Activated CD4-positive, alpha-beta T cell treated with anti-CD3 and anti-CD28 coated beads, Interleukin-2, Interleukin-6, amounts not matched to agents 100 ng/mL and 50 ng/mL, durations not matched to agents 16 hours and 8 hours (primary cell): Measurements from ENCODE around the gene SRGAP3.

Source experiments
- DNase-seq: peaks from one replicate; pipeline ENCODE4 v3.0.0-alpha.2; 2020

The SRGAP3 gene

DNA sequence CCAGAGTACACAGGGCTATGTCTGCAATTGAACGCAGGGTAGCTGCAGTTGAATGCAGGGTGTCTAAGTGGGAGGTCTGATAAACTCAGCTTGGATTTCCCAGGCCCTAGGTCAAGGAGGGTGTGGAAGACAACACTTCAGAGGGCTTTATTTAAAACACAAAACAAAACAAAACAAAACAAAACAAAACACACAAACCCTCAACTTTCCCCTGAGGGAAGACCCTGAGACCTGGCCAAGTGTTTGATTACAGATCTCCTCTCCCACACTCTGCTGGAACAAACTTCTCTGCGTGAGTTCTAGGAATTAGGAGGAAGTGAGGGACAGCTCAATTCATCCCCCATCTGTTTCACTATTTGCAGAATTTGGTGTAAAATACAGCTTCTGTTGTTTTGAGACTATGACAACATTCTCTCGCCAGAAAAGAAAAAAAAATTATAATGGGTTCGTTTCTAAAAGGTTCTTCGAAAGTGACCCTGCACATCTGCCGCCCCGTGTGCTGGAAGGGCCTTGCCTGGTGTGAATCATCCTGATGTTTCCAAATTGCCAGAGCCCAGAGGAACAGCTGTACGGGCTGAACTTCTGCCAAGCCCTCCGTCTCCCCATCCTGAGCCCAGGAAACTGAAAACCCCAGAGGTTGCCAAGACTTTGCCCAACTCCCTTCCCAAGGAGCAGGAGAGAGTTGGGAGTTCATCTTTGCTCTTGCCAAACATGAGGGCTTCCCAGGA lies 212.9 kb downstream of the SRGAP3 start:
- DNase-seq = no peak

- no peak for DNase-seq
These were observed 213.5 kb downstream of the SRGAP3 start for GRCh38 chr3:9035961-9036360.

DNA sequence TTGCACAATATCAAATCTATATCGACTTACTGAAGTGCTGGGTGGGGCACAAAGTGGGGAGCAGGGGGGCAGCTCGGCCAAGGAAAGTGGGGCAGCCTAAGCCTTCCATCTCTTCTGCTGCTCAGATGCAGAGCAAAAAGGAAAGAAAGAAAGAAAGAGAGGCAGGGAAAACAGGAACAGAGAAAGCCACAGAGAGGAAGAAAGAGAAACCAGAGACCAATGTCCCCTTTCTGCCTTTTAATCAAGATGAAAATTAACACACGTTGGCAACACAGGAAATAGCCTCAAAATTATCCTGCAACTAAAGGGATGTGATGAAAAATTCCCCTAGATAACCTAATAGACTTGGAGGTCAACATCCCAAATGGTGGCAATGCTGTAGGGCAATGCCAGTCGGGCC lies 214.0 kb downstream of the SRGAP3 start:
- DNase-seq = no peak

DNA sequence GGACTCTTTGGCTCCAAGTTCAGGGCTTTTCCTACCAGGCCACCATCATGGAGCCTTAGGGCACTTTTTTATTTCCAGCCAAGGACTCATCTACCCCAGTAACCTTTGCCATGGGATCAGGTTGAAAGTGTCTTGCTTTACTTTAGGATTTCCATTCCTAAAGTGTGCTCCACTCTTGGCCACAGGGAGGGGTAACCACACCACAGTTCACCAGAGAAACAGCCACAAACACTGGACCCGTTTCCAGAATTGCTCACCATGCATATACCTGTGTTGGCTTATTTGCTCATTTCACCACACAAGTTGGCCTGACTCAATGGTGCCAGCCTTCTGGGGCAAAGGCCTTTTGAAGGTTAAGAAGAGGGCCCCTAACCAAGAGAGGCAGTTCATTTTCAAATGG lies 215.6 kb downstream of the SRGAP3 start:
- DNase-seq = no peak

GRCh38 chr3:9032231-9032777 lies 217.1 kb downstream of the SRGAP3 start:
- DNase-seq = no peak

GRCh38 chr3:9030034-9030433 lies 219.4 kb downstream of the SRGAP3 start:
- DNase-seq = no peak

GRCh38 chr3:9028134-9028533 lies 221.3 kb downstream of the SRGAP3 start:
- no peak for DNase-seq

GRCh38 chr3:9026320-9027045 lies 223.0 kb downstream of the SRGAP3 start:
- no peak for DNase-seq

DNA sequence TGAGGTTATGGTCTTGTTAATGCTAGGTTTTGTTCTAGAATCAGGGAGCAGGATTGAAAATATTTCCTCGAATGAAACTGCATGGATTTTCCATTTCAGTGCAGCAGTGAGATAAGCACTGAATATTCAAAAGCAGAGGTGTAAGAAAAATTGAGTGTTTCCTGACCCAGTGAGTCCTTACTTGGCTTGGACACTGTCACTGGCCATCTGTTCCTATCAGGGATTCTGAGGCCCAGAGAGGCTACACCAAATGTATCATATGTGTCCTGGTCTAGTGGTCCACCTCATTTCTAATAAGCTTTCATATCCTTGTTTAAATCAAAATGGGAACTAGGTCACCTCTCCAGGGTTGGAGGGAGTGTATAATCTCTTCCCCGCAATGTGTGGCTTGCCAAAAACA lies 225.1 kb downstream of the SRGAP3 start:
- no peak for DNase-seq

DNA sequence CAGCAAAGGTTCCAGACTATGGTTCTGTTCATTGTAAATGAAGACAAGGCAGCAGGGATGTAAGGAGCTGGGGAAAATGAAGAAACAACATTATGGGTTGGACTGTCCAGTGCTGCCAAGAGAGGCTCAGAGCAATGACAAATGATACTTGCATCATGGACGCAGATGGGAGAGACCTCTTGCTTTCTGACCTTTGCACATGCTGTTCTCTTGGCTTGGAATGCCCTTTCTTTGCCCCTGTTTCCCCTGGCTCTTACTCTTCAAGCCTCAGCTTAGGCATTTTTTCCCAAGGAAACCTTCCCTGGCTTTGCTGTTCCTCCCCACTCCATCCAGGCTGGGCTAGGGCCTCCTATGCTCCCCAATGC lies 226.2 kb downstream of the SRGAP3 start:
- no peak for DNase-seq

- DNase-seq = no peak
These were observed 226.9 kb downstream of the SRGAP3 start for GRCh38 chr3:9022305-9023225.

- DNase-seq = no peak
These were observed 228.0 kb downstream of the SRGAP3 start for GRCh38 chr3:9021271-9022009.

DNA sequence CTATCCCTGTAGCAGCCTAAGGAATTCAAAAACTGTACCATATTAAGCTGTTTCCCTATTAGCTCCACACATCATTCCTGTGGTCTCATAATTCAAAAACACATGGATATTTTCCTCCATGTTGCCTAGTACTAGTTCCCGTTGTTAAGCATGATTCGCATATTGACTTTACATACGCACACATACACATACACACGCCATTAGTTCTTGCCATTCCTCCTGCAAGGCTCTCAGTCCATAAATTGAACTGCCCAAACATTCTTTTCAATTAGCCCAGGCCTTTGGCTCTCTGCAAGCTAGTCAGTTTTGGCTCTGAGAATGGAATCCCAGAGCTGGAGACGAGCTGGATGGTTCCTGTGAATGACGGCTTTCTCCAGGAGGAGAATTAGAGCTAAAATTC lies 229.0 kb downstream of the SRGAP3 start:
- DNase-seq = no peak

DNA sequence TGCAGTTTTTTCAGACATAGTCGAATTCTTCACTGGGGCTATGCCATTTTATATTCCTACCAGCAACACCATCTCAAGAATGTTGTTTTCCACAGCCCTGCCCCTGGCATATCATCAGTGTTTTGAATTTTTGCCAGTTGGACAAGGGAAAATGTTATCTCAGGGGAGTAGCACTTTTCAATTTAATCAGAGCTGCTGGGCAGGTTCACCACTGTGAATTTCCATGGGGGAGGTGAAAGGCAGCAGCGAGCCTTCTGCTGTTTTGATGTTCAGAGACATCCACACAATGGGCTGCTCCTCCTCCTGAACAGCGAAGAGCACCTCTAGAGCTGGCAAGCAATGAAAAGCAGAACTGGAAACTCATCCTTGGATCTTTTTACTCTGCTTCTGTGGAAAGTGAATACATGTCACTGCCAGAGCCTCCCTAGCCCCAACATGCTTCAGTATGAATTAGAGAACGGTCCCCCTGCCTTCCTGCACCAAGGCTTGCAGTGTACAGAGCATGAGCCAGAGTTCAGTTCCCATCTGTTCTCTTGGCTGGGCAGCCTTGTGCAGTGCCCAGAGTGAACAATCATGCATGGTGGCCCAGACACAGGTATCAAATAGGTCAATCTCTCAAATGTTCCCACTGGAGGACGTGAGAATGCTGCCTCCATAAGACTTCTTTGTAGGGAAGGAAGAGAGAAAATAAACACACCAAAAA lies 230.0 kb downstream of the SRGAP3 start:
- no peak for DNase-seq

DNA sequence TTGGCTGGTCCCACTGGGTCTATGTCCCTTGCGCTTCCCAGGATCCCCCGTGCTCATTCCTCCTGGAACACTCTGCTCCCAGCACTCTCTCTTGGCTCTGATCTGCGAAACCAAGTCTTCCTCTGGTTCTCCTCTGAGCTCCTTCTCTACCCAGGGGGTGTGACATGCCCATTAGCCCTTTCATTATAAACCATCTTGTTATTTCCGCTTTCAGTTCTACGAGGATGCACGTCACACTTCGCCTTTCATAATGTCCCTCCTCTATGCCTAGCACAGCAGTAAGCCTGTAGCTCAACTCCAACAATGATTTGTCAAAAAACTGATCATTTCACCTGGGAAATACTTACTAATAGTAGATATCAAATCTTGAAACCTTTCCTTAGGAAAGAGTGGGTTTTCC lies 234.2 kb downstream of the SRGAP3 start:
- no peak for DNase-seq

- no peak for DNase-seq
These were observed 235.5 kb downstream of the SRGAP3 start for GRCh38 chr3:9013782-9014563.

DNA sequence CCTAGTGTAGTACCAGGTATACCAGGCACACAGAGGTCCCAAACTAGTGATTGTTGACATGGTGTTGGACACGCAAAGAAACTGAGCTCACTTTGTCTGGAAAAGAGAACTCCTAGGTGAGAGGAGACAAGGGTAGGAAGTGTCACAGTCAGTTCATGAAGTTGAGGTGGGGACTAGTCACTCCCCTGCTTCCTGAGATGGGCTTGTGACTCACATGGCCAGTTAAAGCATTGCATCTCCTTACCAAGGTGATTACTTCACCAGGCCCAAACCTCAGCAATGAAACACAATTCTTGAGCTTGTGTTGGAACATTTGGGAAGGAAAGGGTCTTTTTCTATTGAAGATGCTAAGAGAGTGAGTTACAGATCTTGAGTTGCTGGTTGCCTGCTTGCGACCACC lies 236.9 kb downstream of the SRGAP3 start:
- peak; percentile 18 for DNase-seq

GRCh38 chr3:9009976-9010545 lies 239.4 kb downstream of the SRGAP3 start:
- no peak for DNase-seq

DNA sequence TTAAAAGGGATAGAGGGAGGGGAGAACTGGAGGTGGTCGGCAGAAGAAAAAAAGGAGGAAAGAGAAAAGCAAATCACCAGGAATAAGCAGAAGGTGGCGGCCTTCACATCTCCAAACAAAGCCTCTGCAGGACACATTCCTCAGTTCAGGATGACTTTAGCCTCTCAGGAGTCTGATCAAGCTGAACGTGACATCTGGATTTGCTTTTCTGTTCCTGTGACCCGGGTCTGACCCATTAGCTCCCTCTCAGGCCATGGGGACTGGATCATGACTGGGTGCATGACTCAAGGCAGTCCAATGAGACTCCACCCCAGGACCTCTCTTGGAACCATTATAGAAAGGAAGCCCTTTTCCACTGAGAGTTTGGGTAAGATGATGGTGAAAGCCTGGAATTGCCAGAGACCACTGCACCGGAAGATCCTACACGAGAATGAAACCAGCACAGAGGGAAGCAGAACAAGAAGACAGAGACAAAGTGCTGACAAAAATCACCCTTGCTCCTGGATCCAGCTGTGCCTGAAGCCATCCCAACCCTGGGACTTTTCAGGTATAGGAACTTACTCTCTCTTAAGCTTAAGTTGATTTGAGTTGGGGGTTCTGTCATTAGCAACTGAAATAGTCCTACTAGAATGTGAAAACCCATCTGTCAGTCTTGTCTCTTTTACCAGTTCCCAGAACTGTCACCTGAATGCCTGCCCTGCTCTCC lies 240.7 kb downstream of the SRGAP3 start:
- no peak for DNase-seq

- no peak for DNase-seq
These were observed 241.5 kb downstream of the SRGAP3 start for GRCh38 chr3:9007928-9008327.
